ENCODE data around the gene GPR132.
A peak's percentile ranks its signal among the peaks of the same experiment; 100 is the strongest.
"Not testable (repeated sequence)": the region's sequence is repeated elsewhere in the genome, so short reads cannot be mapped to it uniquely, and the experiment has no call there.

The GPR132 gene

GRCh38 chr14:105035616-105036015 lies 29.6 kb downstream of the GPR132 start:
- DNase-seq = not testable (repeated sequence)

GRCh38 chr14:105034315-105035039 lies 30.8 kb downstream of the GPR132 start:
- DNase-seq = no peak

GRCh38 chr14:105033412-105033900 lies 31.8 kb downstream of the GPR132 start:
- not testable (repeated sequence) for DNase-seq

GRCh38 chr14:105032451-105032901 lies 32.8 kb downstream of the GPR132 start:
- not testable (repeated sequence) for DNase-seq

- no peak for DNase-seq
Measured at GRCh38 chr14:105030836-105031396, 34.3 kb downstream of the GPR132 start.

GRCh38 chr14:105030194-105030593 lies 35.0 kb downstream of the GPR132 start:
- no peak for DNase-seq

GRCh38 chr14:105029402-105029801 lies 35.8 kb downstream of the GPR132 start:
- DNase-seq = no peak

GRCh38 chr14:105028251-105028927 lies 36.8 kb downstream of the GPR132 start:
- no peak for DNase-seq

- DNase-seq = not testable (repeated sequence)
Measured at GRCh38 chr14:105027718-105028117, 37.5 kb downstream of the GPR132 start.

- no peak for DNase-seq
Measured at GRCh38 chr14:105026802-105027563, 38.2 kb downstream of the GPR132 start.

GRCh38 chr14:105026033-105026785 lies 39.0 kb downstream of the GPR132 start:
- DNase-seq = no peak

GRCh38 chr14:105025429-105025828 lies 39.8 kb downstream of the GPR132 start:
- no peak for DNase-seq

- DNase-seq = no peak
Measured at GRCh38 chr14:105023791-105024480, 41.3 kb downstream of the GPR132 start.

GRCh38 chr14:105023144-105023543 lies 42.1 kb downstream of the GPR132 start:
- no peak for DNase-seq

GRCh38 chr14:105022276-105022670 lies 43.0 kb downstream of the GPR132 start:
- no peak for DNase-seq

GRCh38 chr14:105021656-105022275 lies 43.5 kb downstream of the GPR132 start:
- DNase-seq = no peak

GRCh38 chr14:105020815-105021655 lies 44.2 kb downstream of the GPR132 start, which contains the start of gene CDCA4:
Gene CDCA4, minus strand, starts transcription at chr14:105021083. Its CDS starts 9,154 bp downstream, at chr14:105011929.
- peak; percentile 97 for DNase-seq

- peak; percentile 63 for DNase-seq
Measured at GRCh38 chr14:105019861-105020814, 45.1 kb downstream of the GPR132 start.

- no peak for DNase-seq
Measured at GRCh38 chr14:105018414-105018813, 46.8 kb downstream of the GPR132 start.
